Adrenal gland (tissue), 5 donors: Measurements from ENCODE around the gene SSTR1.

Source experiments
- POLR2A ChIP-seq, 2 donors: fragments of 450-650 bp; IDR thresholded peaks; one replicate each; pipeline ENCODE4 v1.6.1; 2017; ENCODE audit warnings: antibody characterized with exemption in 2 of 2, mild to moderate bottlenecking in 2 of 2, moderate library complexity in 1 of 2
- TF ChIP-seq, protein P1 (sequence below), 6 experiments: fragments of 450-650 bp in 4 of 6; fragments of 200-600 bp in 2 of 6; sonication (generic) in 1 of 6; IDR thresholded peaks; 1 replicate in 5 of 6; 2 replicates in 1 of 6; pipeline versions ENCODE4 v1.5.1 to v1.8.0; 2016 to 2021; ENCODE audit warnings: antibody characterized with exemption in 6 of 6, mild to moderate bottlenecking in 2 of 6, moderate library complexity in 1 of 6
- donor health status: DM: no; HTN: no; CAD: no.

DNA sequence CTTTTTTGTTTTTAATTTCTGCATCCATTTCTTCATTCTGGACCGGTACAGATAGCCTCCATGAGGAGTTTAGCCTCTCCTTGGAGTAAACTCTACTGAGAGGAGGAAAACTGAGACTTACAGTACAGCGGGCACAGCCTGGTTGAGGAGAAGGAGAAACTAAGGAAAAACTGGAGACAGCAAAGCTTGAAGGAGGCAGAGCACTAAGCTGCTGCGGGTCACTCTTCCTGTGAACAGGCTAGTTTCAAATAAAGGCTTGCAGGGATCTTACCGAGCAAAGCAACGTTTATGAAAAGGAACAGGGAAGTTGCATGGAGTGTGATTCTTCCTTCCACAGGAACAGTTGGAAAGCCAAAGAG, 348 bp upstream of the SSTR1 start:
- TF ChIP-seq, protein P1, sequence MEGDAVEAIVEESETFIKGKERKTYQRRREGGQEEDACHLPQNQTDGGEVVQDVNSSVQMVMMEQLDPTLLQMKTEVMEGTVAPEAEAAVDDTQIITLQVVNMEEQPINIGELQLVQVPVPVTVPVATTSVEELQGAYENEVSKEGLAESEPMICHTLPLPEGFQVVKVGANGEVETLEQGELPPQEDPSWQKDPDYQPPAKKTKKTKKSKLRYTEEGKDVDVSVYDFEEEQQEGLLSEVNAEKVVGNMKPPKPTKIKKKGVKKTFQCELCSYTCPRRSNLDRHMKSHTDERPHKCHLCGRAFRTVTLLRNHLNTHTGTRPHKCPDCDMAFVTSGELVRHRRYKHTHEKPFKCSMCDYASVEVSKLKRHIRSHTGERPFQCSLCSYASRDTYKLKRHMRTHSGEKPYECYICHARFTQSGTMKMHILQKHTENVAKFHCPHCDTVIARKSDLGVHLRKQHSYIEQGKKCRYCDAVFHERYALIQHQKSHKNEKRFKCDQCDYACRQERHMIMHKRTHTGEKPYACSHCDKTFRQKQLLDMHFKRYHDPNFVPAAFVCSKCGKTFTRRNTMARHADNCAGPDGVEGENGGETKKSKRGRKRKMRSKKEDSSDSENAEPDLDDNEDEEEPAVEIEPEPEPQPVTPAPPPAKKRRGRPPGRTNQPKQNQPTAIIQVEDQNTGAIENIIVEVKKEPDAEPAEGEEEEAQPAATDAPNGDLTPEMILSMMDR (IDR thresholded peaks at IDR 0.05) = no peak
- no peak for TF ChIP-seq POLR2A (IDR thresholded peaks at IDR 0.05)
